NT2/D1 (cell line): Measurements from ENCODE around the gene CFB.

Source experiments
- SUZ12 ChIP-seq: IDR thresholded peaks from 2 replicates; pipeline ENCODE4 v1.6.1; 2011; ENCODE audit not compliant: insufficient read length, insufficient read depth; ENCODE audit errors: extremely low read depth
- YY1 ChIP-seq: IDR thresholded peaks from 2 replicates; pipeline ENCODE4 v1.6.1; 2011; ENCODE audit not compliant: insufficient read length, insufficient read depth
- ZNF274 ChIP-seq: IDR thresholded peaks from 2 replicates; pipeline ENCODE4 v1.6.1; 2011; ENCODE audit warnings: mild to moderate bottlenecking, low read depth, low read length

GRCh38 chr6:31935823-31936222, 10.1 kb upstream of the CFB start:
- TF ChIP-seq ZNF274 (no peak), YY1 (no peak), SUZ12 (no peak)
